Left ventricle myocardium inferior (tissue), 1 donor: Measurements from ENCODE around the gene RUNX2. TPM values are rescaled to one million over a fixed set of nuclear protein-coding genes. Genes with fewer than 3 reads are reported as not detected.

ENCODE experiments used
- DNase-seq: peaks from one replicate; pipeline ENCODE4 v3.0.0-alpha.2; 2020
- H3K27ac ChIP-seq: fragments of 200-600 bp; replicated peaks from 2 replicates; pipeline ENCODE4 v1.8.0; 2021
- H3K27me3 ChIP-seq: fragments of 200-600 bp; 2 replicates; pipeline ENCODE4 v1.8.0; 2021; ENCODE audit warnings: low read depth
- H3K36me3 ChIP-seq: fragments of 200-600 bp; 2 replicates; pipeline ENCODE4 v1.8.0; 2021
- H3K4me1 ChIP-seq: fragments of 200-600 bp; 2 replicates; pipeline ENCODE4 v1.8.0; 2021
- H3K4me3 ChIP-seq: fragments of 200-600 bp; 2 replicates; pipeline ENCODE4 v1.8.0; 2021; ENCODE audit warnings: mild to moderate bottlenecking, moderate library complexity
- H3K9me3 ChIP-seq: fragments of 200-600 bp; replicated peaks from 2 replicates; pipeline ENCODE4 v1.8.0; 2021
- CTCF ChIP-seq: fragments of 200-600 bp; IDR thresholded peaks from 2 replicates; pipeline ENCODE4 v1.8.0; 2021; ENCODE audit warnings: antibody characterized with exemption, mild to moderate bottlenecking, borderline replicate concordance
- intact Hi-C: fragments of 100-400 bp; cut with micrococcal nuclease; formaldehyde crosslinking; loops from one replicate; pipeline ENCODE4 v1.11.0; 2022
- total RNA-seq: library from RNA; stranded (reverse); fragmentation: NEBNext Ultra II Directional; extraction: Animal tissue kit (Norgen Biotek cat#: 25700); gene quantifications from one replicate; pipeline ENCODE4 v1.2.1, GENCODE V29; 2021
- donor health status: DM: no; HTN: yes; CAD: no; lungs with severe emphysema.

The RUNX2 gene
- total RNA-seq, 1 donor from 2014 or later, result 0.38 TPM

- Histone ChIP-seq H3K4me1 (peaks cover 12% of the 10 kb centered on the region), H3K36me3 (no peaks in the 10 kb centered on the region), H3K9me3 (peaks cover 17% of the 10 kb centered on the region), H3K27me3 (no peaks in the 10 kb centered on the region), H3K27ac (no peak overlapping the region), H3K4me3 (no peak overlapping the region)
- no peak for TF ChIP-seq CTCF
- intact Hi-C loops, result no loop called here
- DNase-seq, result no peak
Measured at GRCh38 chr6:45597424-45597823, 269.3 kb downstream of the RUNX2 start.

- H3K27me3 ChIP-seq, result no peaks in the 10 kb centered on the region
- no peaks in the 10 kb centered on the region for H3K36me3 ChIP-seq
- no peak overlapping the region for H3K27ac ChIP-seq
- no peak for TF ChIP-seq CTCF
- no peak for DNase-seq
- H3K4me1 ChIP-seq, result peaks cover 12% of the 10 kb centered on the region
- intact Hi-C loops, result no loop called here
- peaks cover 20% of the 10 kb centered on the region for H3K9me3 ChIP-seq
- no peak overlapping the region for H3K4me3 ChIP-seq
Measured at GRCh38 chr6:45599053-45599452, 270.9 kb downstream of the RUNX2 start.

- peaks cover 11% of the 10 kb centered on the region for H3K4me1 ChIP-seq
- H3K4me3 ChIP-seq, result no peak overlapping the region
- no peak for TF ChIP-seq CTCF
- H3K36me3 ChIP-seq, result no peaks in the 10 kb centered on the region
- peaks cover 4% of the 10 kb centered on the region for H3K9me3 ChIP-seq
- intact Hi-C loops, result no loop called here
- no peak for DNase-seq
- no peak overlapping the region for H3K27ac ChIP-seq
- H3K27me3 ChIP-seq, result no peaks in the 10 kb centered on the region
Measured at GRCh38 chr6:45605971-45606370, 277.8 kb downstream of the RUNX2 start.

GRCh38 chr6:45606831-45607400, 278.8 kb downstream of the RUNX2 start:
- H3K4me3 ChIP-seq, result no peak overlapping the region
- intact Hi-C loops, result no loop called here
- no peak overlapping the region for H3K27ac ChIP-seq
- H3K4me1 ChIP-seq, result peaks cover 11% of the 10 kb centered on the region
- H3K9me3 ChIP-seq, result peaks cover 4% of the 10 kb centered on the region
- DNase-seq, result no peak
- H3K36me3 ChIP-seq, result no peaks in the 10 kb centered on the region
- H3K27me3 ChIP-seq, result no peaks in the 10 kb centered on the region
- no peak for TF ChIP-seq CTCF

- Histone ChIP-seq H3K4me1 (peaks cover 11% of the 10 kb centered on the region), H3K9me3 (peaks cover 4% of the 10 kb centered on the region), H3K4me3 (no peak overlapping the region), H3K36me3 (no peaks in the 10 kb centered on the region), H3K27me3 (no peaks in the 10 kb centered on the region), H3K27ac (no peak overlapping the region)
- no peak for TF ChIP-seq CTCF
- no peak for DNase-seq
- intact Hi-C loops, result no loop called here
Measured at GRCh38 chr6:45607798-45608197, 279.7 kb downstream of the RUNX2 start.
